ENCODE data around the gene ADAP1.

DNA sequence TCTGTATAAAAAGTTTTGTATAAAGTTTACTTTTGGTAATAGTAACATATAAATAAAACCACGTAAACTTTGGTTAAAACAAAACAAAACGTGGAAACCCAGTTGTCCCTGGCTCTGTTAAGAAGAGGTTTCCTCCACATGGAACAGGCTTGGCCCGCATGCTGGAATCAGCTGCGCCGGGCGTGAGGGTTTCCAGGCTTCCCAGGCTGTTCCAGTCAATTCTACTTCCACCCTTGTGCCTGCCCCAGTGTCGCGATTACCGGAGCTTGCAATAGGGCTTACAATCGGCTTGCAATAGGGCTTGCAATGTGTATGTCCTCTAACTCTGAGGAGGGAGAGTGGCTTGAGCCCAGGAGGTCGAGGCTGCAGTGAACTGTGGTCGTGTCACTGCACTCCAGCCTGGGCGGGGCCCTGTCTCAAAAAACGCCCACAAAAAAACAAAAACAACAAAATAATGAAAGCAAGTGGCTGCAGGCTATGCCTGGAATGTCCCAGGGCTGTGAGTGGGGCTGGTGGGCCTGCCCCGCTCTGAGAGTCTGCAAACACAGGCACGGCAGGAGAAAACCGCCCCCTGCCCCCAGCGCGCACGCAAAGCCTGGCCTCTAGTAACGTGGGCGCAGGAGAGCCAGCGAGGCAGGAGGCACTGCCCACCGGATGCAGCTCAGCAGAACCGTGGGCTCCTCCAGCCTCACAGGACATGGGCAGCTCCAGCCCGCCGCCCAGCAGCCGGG is 44.8 kb upstream of the ADAP1 start:
- TF ChIP-seq, protein P1, sequence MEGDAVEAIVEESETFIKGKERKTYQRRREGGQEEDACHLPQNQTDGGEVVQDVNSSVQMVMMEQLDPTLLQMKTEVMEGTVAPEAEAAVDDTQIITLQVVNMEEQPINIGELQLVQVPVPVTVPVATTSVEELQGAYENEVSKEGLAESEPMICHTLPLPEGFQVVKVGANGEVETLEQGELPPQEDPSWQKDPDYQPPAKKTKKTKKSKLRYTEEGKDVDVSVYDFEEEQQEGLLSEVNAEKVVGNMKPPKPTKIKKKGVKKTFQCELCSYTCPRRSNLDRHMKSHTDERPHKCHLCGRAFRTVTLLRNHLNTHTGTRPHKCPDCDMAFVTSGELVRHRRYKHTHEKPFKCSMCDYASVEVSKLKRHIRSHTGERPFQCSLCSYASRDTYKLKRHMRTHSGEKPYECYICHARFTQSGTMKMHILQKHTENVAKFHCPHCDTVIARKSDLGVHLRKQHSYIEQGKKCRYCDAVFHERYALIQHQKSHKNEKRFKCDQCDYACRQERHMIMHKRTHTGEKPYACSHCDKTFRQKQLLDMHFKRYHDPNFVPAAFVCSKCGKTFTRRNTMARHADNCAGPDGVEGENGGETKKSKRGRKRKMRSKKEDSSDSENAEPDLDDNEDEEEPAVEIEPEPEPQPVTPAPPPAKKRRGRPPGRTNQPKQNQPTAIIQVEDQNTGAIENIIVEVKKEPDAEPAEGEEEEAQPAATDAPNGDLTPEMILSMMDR (IDR thresholded peaks at IDR 0.05), result no peak
- TF ChIP-seq POLR2A (IDR thresholded peaks at IDR 0.05; ENCODE audit: low read depth) (no peak), EP300 (IDR thresholded peaks at IDR 0.05) (no peak)
